ENCODE measurements around the gene LRGUK. TPM values are rescaled to one million over a fixed set of nuclear protein-coding genes. Genes with fewer than 3 reads are reported as not detected.
A peak's percentile ranks its signal among the peaks of the same experiment; 100 is the strongest.
"Not testable (repeated sequence)": the region's sequence is repeated elsewhere in the genome, so short reads cannot be mapped to it uniquely, and the experiment has no call there.

Gene LRGUK
- total and polyA plus RNA-seq, 2 donors (not counting 1 experiment from before 2014, with no cell fraction given): 0.27 to 0.49 TPM

GRCh38 chr7:134290286-134290685 lies 163.1 kb downstream of the LRGUK start:
- no peaks in the 10 kb centered on the region for H3K36me3 ChIP-seq (replicated peaks in 1 of 2; ENCODE audit: control extremely low read depth in 1 of 2, control insufficient read depth in 1 of 2, extremely low read depth in 1 of 2, insufficient read depth in 2 of 2, low read length in 1 of 2)
- no peak overlapping the region for H3K27ac ChIP-seq (ENCODE audit: low read length in 2 of 2)
- Mint-ChIP-seq H3K4me3 (no peak overlapping the region), H3K9me3 (ENCODE audit: insufficient read depth) (no peaks in the 10 kb centered on the region), H3K27me3 (no peaks in the 10 kb centered on the region), H3K4me1 (peaks cover 17% of the 10 kb centered on the region), H3K27ac (no peak overlapping the region)
- peaks cover 15% of the 10 kb centered on the region in 2 donors for H3K4me1 ChIP-seq (ENCODE audit: control insufficient read depth in 2 of 2, insufficient read depth in 2 of 2, low read length in 2 of 2)
- DNase-seq (no peak), ATAC-seq (ENCODE audit: low read depth) (no peak)
- 100% methylated on average over 1 of the region's 3 CpGs for WGBS (ENCODE audit: insufficient coverage)
- CTCF ChIA-PET: no interaction called here
- H2AFZ ChIP-seq (ENCODE audit: insufficient read depth, low read depth, low read length, poor library complexity, severe bottlenecking): no peak overlapping the region
- no peak overlapping the region for H3K4me2 ChIP-seq (replicated peaks; ENCODE audit: low read depth, low read length, poor library complexity, severe bottlenecking)
- no peaks in the 10 kb centered on the region for H3K79me2 ChIP-seq (ENCODE audit: control insufficient read depth, insufficient read depth, low read length)
- no peaks in the 10 kb centered on the region for H3K27me3 ChIP-seq (replicated peaks in 1 of 4; ENCODE audit: control extremely low read depth in 1 of 4, control insufficient read depth in 3 of 4, insufficient read depth in 4 of 4, low read length in 3 of 4)
- H3K9ac ChIP-seq (ENCODE audit: low read length): no peak overlapping the region
- no peaks in the 10 kb centered on the region for H4K20me1 ChIP-seq (ENCODE audit: control insufficient read depth, insufficient read depth, low read length, poor library complexity, severe bottlenecking)
- H3K4me3 ChIP-seq (ENCODE audit: control extremely low read depth in 1 of 5, extremely low read depth in 1 of 5, insufficient read depth in 1 of 5, low read depth in 2 of 5, low read length in 4 of 5): no peak overlapping the region
- POLR2A ChIA-PET: no interaction called here
- no peak for TF ChIP-seq CTCF (IDR thresholded peaks at IDR 0.05)
- no peak for TF ChIP-seq EZH2 (IDR thresholded peaks at IDR 0.05; ENCODE audit: borderline replicate concordance, insufficient read depth, low read depth, low read length, poor library complexity, severe bottlenecking)
- intact Hi-C loops (cut with micrococcal nuclease): no loop called here
- no peaks in the 10 kb centered on the region for H3K9me3 ChIP-seq (ENCODE audit: control extremely low read depth in 1 of 3, control insufficient read depth in 2 of 3, insufficient read depth in 1 of 3, low read length in 2 of 3)

DNA sequence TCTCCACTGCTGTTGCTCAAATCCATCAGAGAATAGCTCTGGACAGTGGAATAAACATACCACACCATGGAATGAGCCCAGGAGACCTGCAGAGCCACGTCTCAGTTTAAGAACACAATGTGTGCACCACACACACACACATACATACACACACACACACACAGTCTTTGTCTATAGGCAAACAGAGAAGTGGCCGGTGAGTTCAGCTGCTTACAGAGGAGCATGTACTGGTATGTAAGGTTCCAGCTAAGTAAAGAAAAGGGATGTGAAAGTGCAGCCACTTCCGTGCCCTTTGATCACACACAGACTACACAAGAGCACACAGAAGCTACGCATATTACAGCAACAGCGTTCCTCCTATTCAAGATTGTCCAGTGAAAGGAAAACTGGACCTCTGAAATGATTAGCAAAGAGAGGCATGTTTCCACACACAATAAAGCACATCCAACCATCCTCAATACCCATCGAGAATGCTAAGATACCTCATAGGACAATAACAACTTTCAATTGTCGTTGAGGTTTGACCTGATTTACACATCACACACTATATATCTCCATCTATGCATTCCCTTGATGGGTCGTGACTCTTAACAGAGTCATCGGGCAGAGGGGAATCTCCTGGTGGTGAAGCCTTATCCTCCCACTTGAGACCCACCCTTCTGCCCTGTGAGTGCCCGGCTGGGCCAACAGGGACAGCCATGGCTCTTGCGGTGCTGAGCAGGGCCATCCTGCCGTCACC lies 166.0 kb downstream of the LRGUK start:
- H3K27ac Mint-ChIP-seq: peak overlapping the region; percentile 78
- H3K27me3 Mint-ChIP-seq: no peaks in the 10 kb centered on the region
- WGBS (ENCODE audit: insufficient coverage): 61% methylated on average over 8 of the region's 12 CpGs
- peak overlapping the region; percentile 57 for H3K4me2 ChIP-seq (replicated peaks; ENCODE audit: low read depth, low read length, poor library complexity, severe bottlenecking)
- H3K4me3 ChIP-seq (ENCODE audit: control extremely low read depth in 1 of 5, extremely low read depth in 1 of 5, insufficient read depth in 1 of 5, low read depth in 2 of 5, low read length in 4 of 5): no peak overlapping the region
- H3K27ac ChIP-seq (ENCODE audit: low read length in 2 of 2): peak overlapping the region in 1 of 2 donors; percentile 42
- ChIA-PET CTCF (interaction anchor here (0.9 to 1.3 kb wide), 3 partner anchors 24 to 152 kb away, joined by 3 to 7 read pairs (median 3); partner anchors contain the start of gene SLC35B4), POLR2A (interaction anchor here (1.0 kb wide), 1 partner anchor 24 kb away, joined by 4 read pairs; the partner anchor contains the start of gene SLC35B4)
- H3K36me3 ChIP-seq (replicated peaks in 1 of 2; ENCODE audit: control extremely low read depth in 1 of 2, control insufficient read depth in 1 of 2, extremely low read depth in 1 of 2, insufficient read depth in 2 of 2, low read length in 1 of 2): peaks cover 4% of the 10 kb centered on the region in 2 experiments
- DNase-seq (peak; percentile 77), ATAC-seq (ENCODE audit: low read depth) (peak; percentile 98)
- TF ChIP-seq CTCF (IDR thresholded peaks at IDR 0.05) (no peak), EZH2 (IDR thresholded peaks at IDR 0.05; ENCODE audit: borderline replicate concordance, insufficient read depth, low read depth, low read length, poor library complexity, severe bottlenecking) (no peak)
- no peaks in the 10 kb centered on the region for H4K20me1 ChIP-seq (ENCODE audit: control insufficient read depth, insufficient read depth, low read length, poor library complexity, severe bottlenecking)
- H2AFZ ChIP-seq (ENCODE audit: insufficient read depth, low read depth, low read length, poor library complexity, severe bottlenecking): peak overlapping the region; percentile 41
- peak overlapping the region; percentile 52 for H3K4me3 Mint-ChIP-seq
- intact Hi-C loops (cut with micrococcal nuclease): loop anchor here (1.0 kb wide), 1 partner anchor 23 kb away; the partner anchor contains the start of gene SLC35B4
- no peaks in the 10 kb centered on the region for H3K79me2 ChIP-seq (ENCODE audit: control insufficient read depth, insufficient read depth, low read length)
- no peaks in the 10 kb centered on the region for H3K9me3 Mint-ChIP-seq (ENCODE audit: insufficient read depth)
- H3K9ac ChIP-seq (ENCODE audit: low read length): peak overlapping the region; percentile 33
- H3K9me3 ChIP-seq (ENCODE audit: control extremely low read depth in 1 of 3, control insufficient read depth in 2 of 3, insufficient read depth in 1 of 3, low read length in 2 of 3): no peaks in the 10 kb centered on the region
- H3K4me1 Mint-ChIP-seq: peaks cover 17% of the 10 kb centered on the region
- no peaks in the 10 kb centered on the region for H3K27me3 ChIP-seq (replicated peaks in 1 of 4; ENCODE audit: control extremely low read depth in 1 of 4, control insufficient read depth in 3 of 4, insufficient read depth in 4 of 4, low read length in 3 of 4)
- peaks cover 15% of the 10 kb centered on the region in 2 donors for H3K4me1 ChIP-seq (ENCODE audit: control insufficient read depth in 2 of 2, insufficient read depth in 2 of 2, low read length in 2 of 2)

GRCh38 chr7:134295982-134296381 lies 168.8 kb downstream of the LRGUK start:
- H3K27ac Mint-ChIP-seq; DNase-seq; H3K4me2 ChIP-seq (replicated peaks; ENCODE audit: low read depth, low read length, poor library complexity, severe bottlenecking); H3K27me3 Mint-ChIP-seq; ATAC-seq (ENCODE audit: low read depth); H3K9ac ChIP-seq (ENCODE audit: low read length); H2AFZ ChIP-seq (ENCODE audit: insufficient read depth, low read depth, low read length, poor library complexity, severe bottlenecking); H3K79me2 ChIP-seq (ENCODE audit: control insufficient read depth, insufficient read depth, low read length); H3K27me3 ChIP-seq (replicated peaks in 1 of 4; ENCODE audit: control extremely low read depth in 1 of 4, control insufficient read depth in 3 of 4, insufficient read depth in 4 of 4, low read length in 3 of 4); CTCF ChIA-PET; H3K4me3 ChIP-seq (ENCODE audit: control extremely low read depth in 1 of 5, extremely low read depth in 1 of 5, insufficient read depth in 1 of 5, low read depth in 2 of 5, low read length in 4 of 5); POLR2A ChIA-PET; H4K20me1 ChIP-seq (ENCODE audit: control insufficient read depth, insufficient read depth, low read length, poor library complexity, severe bottlenecking); H3K9me3 Mint-ChIP-seq (ENCODE audit: insufficient read depth); H3K9me3 ChIP-seq (ENCODE audit: control extremely low read depth in 1 of 3, control insufficient read depth in 2 of 3, insufficient read depth in 1 of 3, low read length in 2 of 3); H3K4me3 Mint-ChIP-seq; H3K27ac ChIP-seq (ENCODE audit: low read length in 2 of 2); intact Hi-C loops (cut with micrococcal nuclease): not testable (repeated sequence)
- H3K36me3 ChIP-seq (replicated peaks in 1 of 2; ENCODE audit: control extremely low read depth in 1 of 2, control insufficient read depth in 1 of 2, extremely low read depth in 1 of 2, insufficient read depth in 2 of 2, low read length in 1 of 2): peaks cover 7 to 26% of the 10 kb centered on the region in 2 experiments
- whole genome bisulfite sequencing (ENCODE audit: insufficient coverage): 92% methylated on average over 6 of the region's 7 CpGs
- H3K4me1 ChIP-seq (ENCODE audit: control insufficient read depth in 2 of 2, insufficient read depth in 2 of 2, low read length in 2 of 2): peaks cover 15% of the 10 kb centered on the region in 2 donors
- H3K4me1 Mint-ChIP-seq: peaks cover 17% of the 10 kb centered on the region
